Panc1 (cell line): ENCODE measurements around the gene UBQLN4. TPM values are rescaled to one million over a fixed set of nuclear protein-coding genes. Genes with fewer than 3 reads are reported as not detected.

ENCODE experiments used
- ATAC-seq: fragments of 200-7000 bp; cut with Tn5 transposase; 2 replicates; pipeline ENCODE4 v1.9.1; 2020; ENCODE audit warnings: mild to moderate bottlenecking, moderate library complexity
- BruUV-seq: library from RNA; stranded (reverse); fragments of 400-500 nt; replicated peaks from 2 replicates; lab custom pipeline; 2021; lab: Mats Ljungman, UMichigan
- CTCF ChIA-PET: fragments of 300-600 bp; sonication (Branson Sonifier 250); formaldehyde crosslinking; loops from one replicate; lab custom pipeline; 2022; ENCODE audit warnings: antibody characterized with exemption; lab: Charles Lee
- POLR2A ChIA-PET: fragments of 300-600 bp; sonication (Branson Sonifier 250); formaldehyde crosslinking; loops from one replicate; lab custom pipeline; 2022; ENCODE audit warnings: antibody characterized with exemption; lab: Charles Lee
- DNase-seq: peaks from one replicate; pipeline ENCODE4 v3.0.0-alpha.2; 2010; ENCODE audit warnings: low read depth, low spot score
- H3K27ac ChIP-seq: 2 replicates; pipeline ENCODE4 v1.5.1; 2011; ENCODE audit warnings: mild to moderate bottlenecking, low read length, inconsistent platforms
- H3K27me3 ChIP-seq: fragments of 200-500 bp; sonication (Bioruptor generic); 2 replicates; pipeline ENCODE4 v1.6.0; 2014; ENCODE audit warnings: low read length, inconsistent platforms; ENCODE audit not compliant: control insufficient read depth, insufficient read depth
- H3K36me3 ChIP-seq: fragments of 200-500 bp; sonication (Bioruptor generic); 2 replicates; pipeline ENCODE4 v1.5.1; 2014; ENCODE audit warnings: inconsistent platforms, mild to moderate bottlenecking, low read length, moderate library complexity; ENCODE audit not compliant: control insufficient read depth, insufficient read depth
- H3K4me1 ChIP-seq: 2 replicates; pipeline ENCODE4 v1.5.1; 2011; ENCODE audit warnings: inconsistent platforms, mild to moderate bottlenecking, low read length, moderate library complexity; ENCODE audit not compliant: control insufficient read depth, insufficient read depth
- H3K4me3 ChIP-seq, 2 experiments: 2 replicates each; pipeline ENCODE4 v1.5.1; 2011 to 2012; ENCODE audit warnings: low read depth in 2 of 2, low read length in 2 of 2, mild to moderate bottlenecking in 2 of 2, inconsistent platforms in 1 of 2, moderate library complexity in 1 of 2
- H3K9me3 ChIP-seq: fragments of 200-500 bp; sonication (Bioruptor generic); 2 replicates; pipeline ENCODE4 v1.5.1; 2014; ENCODE audit warnings: low read depth, mild to moderate bottlenecking, inconsistent platforms, low read length, moderate library complexity; ENCODE audit not compliant: control insufficient read depth, insufficient read depth
- POLR2AphosphoS5 ChIP-seq: IDR thresholded peaks from 2 replicates; pipeline ENCODE4 v1.6.1; 2012; ENCODE audit warnings: mild to moderate bottlenecking, low read depth, low read length, moderate library complexity
- REST ChIP-seq, 2 experiments: IDR thresholded peaks; 2 replicates each; pipeline ENCODE4 v1.6.1; 2011 to 2012; ENCODE audit warnings: low read depth in 2 of 2, control low read depth in 1 of 2, low read length in 1 of 2, mild to moderate bottlenecking in 1 of 2, moderate library complexity in 1 of 2; ENCODE audit not compliant: insufficient read depth in 1 of 2
- SIN3A ChIP-seq: IDR thresholded peaks from 2 replicates; pipeline ENCODE4 v1.6.1; 2012; ENCODE audit warnings: low read depth, mild to moderate bottlenecking, low read length, moderate library complexity, borderline replicate concordance; ENCODE audit not compliant: insufficient read depth
- TCF7L2 ChIP-seq: IDR thresholded peaks from 2 replicates; pipeline ENCODE4 v1.6.1; 2011; ENCODE audit warnings: mild to moderate bottlenecking, low read depth, low read length, inconsistent platforms
- in situ Hi-C: cut with HindIII; loops from 2 replicates; pipeline ENCODE4 v1.10.0; 2016; ENCODE audit warnings: low sequenced_read_pairs, low pct_unique_long_range_greater_than_20kb
- intact Hi-C: fragments of 100-400 bp; cut with micrococcal nuclease; formaldehyde crosslinking; loops from one replicate; pipeline ENCODE4 v1.10.0; 2022; ENCODE audit not compliant: unreplicated experiment
- total RNA-seq: library from RNA; stranded (reverse); gene quantifications from one replicate; pipeline ENCODE4 v1.2.1, GENCODE V29; 2021; ENCODE audit not compliant: unreplicated experiment
- TF ChIP-seq, protein P1 (sequence below): fragments of 450-650 bp; IDR thresholded peaks from 2 replicates; pipeline ENCODE4 v1.5.1; 2017; ENCODE audit warnings: mild to moderate bottlenecking

The UBQLN4 gene
- total RNA-seq, 1 experiment from 2014 or later: 60.0 TPM

DNA sequence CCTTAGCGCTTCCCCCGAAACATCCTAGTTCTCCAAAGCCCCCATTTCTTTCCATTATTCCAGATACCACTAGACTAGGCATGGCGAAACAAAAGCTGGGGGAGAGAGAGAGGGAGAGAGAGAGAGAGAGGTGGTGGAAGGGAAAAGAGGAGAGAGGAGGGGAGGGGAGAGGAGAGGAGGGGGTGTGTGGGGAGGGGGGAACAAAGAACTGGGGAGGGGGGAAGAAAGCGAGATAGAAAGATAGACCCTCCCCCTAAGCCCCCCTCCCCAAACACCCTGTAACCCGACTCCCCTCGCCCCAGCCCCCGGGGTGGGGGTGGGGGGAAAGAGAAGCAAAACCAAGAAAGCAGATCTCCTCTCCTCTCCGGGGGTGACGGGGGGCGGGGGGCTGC, 28.3 kb upstream of the UBQLN4 start:
- no peak for TF ChIP-seq TCF7L2
- no peak for TF ChIP-seq SIN3A
- TF ChIP-seq POLR2AphosphoS5: no peak
- TF ChIP-seq, protein P1, sequence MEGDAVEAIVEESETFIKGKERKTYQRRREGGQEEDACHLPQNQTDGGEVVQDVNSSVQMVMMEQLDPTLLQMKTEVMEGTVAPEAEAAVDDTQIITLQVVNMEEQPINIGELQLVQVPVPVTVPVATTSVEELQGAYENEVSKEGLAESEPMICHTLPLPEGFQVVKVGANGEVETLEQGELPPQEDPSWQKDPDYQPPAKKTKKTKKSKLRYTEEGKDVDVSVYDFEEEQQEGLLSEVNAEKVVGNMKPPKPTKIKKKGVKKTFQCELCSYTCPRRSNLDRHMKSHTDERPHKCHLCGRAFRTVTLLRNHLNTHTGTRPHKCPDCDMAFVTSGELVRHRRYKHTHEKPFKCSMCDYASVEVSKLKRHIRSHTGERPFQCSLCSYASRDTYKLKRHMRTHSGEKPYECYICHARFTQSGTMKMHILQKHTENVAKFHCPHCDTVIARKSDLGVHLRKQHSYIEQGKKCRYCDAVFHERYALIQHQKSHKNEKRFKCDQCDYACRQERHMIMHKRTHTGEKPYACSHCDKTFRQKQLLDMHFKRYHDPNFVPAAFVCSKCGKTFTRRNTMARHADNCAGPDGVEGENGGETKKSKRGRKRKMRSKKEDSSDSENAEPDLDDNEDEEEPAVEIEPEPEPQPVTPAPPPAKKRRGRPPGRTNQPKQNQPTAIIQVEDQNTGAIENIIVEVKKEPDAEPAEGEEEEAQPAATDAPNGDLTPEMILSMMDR: no peak
- no peak for TF ChIP-seq REST (IDR thresholded peaks at IDR 0.05; ENCODE audit: insufficient read depth in 1 of 2, low read depth in 2 of 2, low read length in 1 of 2)
- no peaks in the 10 kb centered on the region for H3K27me3 ChIP-seq
- H3K36me3 ChIP-seq: no peaks in the 10 kb centered on the region; the same call in 1 of the 2 replicates
- DNase-seq (no peak), ATAC-seq (no peak)
- ChIA-PET POLR2A (no interaction called here), CTCF (no interaction called here)
- intact Hi-C loops (no loop called here), in situ Hi-C loops (no loop called here)
- H3K4me1 ChIP-seq: peaks cover 10% of the 10 kb centered on the region
- peak overlapping the region; percentile 75 for H3K27ac ChIP-seq
- H3K4me3 ChIP-seq: peak overlapping the region; percentile 66 to 74
- no peaks in the 10 kb centered on the region for H3K9me3 ChIP-seq
- no TSS peak for BruUV-seq

- BruUV-seq: no TSS peak
- H3K4me1 ChIP-seq: peaks cover 10% of the 10 kb centered on the region
- ChIA-PET POLR2A (no interaction called here), CTCF (no interaction called here)
- in situ Hi-C loops (no loop called here), intact Hi-C loops (no loop called here)
- H3K4me3 ChIP-seq: peak overlapping the region; percentile 66 to 74
- no peaks in the 10 kb centered on the region for H3K9me3 ChIP-seq
- no peak for ATAC-seq
- no peaks in the 10 kb centered on the region for H3K27me3 ChIP-seq
- no peak for DNase-seq
- no peak for TF ChIP-seq POLR2AphosphoS5
- TF ChIP-seq, protein P1: no peak
- no peak for TF ChIP-seq TCF7L2
- no peak for TF ChIP-seq REST (IDR thresholded peaks at IDR 0.05; ENCODE audit: insufficient read depth in 1 of 2, low read depth in 2 of 2, low read length in 1 of 2)
- TF ChIP-seq SIN3A: no peak
- peak overlapping the region; percentile 68 for H3K27ac ChIP-seq
- H3K36me3 ChIP-seq: no peaks in the 10 kb centered on the region; the same call in 1 of the 2 replicates
Measured at GRCh38 chr1:156081180-156081916, 27.8 kb upstream of the UBQLN4 start.
